ENCODE data around the gene WNT7B. TPM values are rescaled to one million over a fixed set of nuclear protein-coding genes. Genes with fewer than 3 reads are reported as not detected.
A peak's percentile ranks its signal among the peaks of the same experiment; 100 is the strongest.

WNT7B gene
- polyA plus RNA-seq (ENCODE audit: insufficient read depth in 1 of 5, insufficient read length in 5 of 5, low replicate concordance in 1 of 5), result 10 to 100 TPM in 4 of 5 donors, 1 to 10 TPM in 1; 9.5 to 21.2 (median 18.1) TPM
- long read RNA-seq, donor 1, partial matches to known transcripts, result 0 of 4 reads
- long read RNA-seq, donor 1, other reads (novel, unspliced or antisense), result 0 of 4 reads
- long read RNA-seq, donor 2, result 0 reads
- long read RNA-seq, donor 3, transcript WNT7B-201 (4 exons, 3,919 nt), result major isoform, 5 of 5 reads
- long read RNA-seq, donor 3, partial matches to known transcripts, result 0 of 5 reads
- long read RNA-seq, donor 3, other reads (novel, unspliced or antisense), result 0 of 5 reads
- long read RNA-seq, donor 4, result 0 reads
- long read RNA-seq, donor 5, partial matches to known transcripts, result 0 of 3 reads
- long read RNA-seq, donor 5, other reads (novel, unspliced or antisense), result 0 of 3 reads
- long read RNA-seq, donor 6, transcript WNT7B-201 (4 exons, 3,919 nt), result major isoform, 10 of 10 reads
- long read RNA-seq, donor 6, partial matches to known transcripts, result 0 of 10 reads
- long read RNA-seq, donor 6, other reads (novel, unspliced or antisense), result 0 of 10 reads
- long read RNA-seq, donor 7, transcript WNT7B-201 (4 exons, 3,919 nt), result major isoform, 9 of 9 reads
- long read RNA-seq, donor 7, partial matches to known transcripts, result 0 of 9 reads
- long read RNA-seq, donor 7, other reads (novel, unspliced or antisense), result 0 of 9 reads
- long read RNA-seq, donor 8, result 0 reads

DNA sequence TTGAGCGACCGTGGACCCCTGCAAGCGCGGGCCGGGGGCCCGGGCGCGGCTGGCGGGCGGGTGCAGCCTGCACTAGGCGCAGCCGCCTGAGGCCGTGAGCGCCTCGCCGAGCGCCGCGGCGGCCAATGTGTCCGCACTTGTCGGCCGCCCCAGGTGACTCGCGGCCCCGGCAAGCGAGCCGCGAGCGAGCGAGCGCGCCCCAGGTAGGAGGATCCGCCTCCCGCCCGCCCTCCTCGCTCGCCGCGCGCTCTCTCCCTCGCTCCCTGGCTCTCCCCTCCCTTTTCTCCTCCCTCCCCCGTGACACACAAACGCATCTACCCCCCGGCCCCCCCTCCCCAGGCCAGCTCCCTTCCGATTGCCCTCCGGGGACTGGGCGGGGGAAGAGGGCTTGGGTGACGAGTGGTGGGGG, at the start of gene WNT7B:
TSS of gene WNT7B (minus strand) at position 160 of the 409 bp plus-strand sequence. CDS start 408 bp downstream, outside the sequence.
- no peak for DNase-seq

DNA sequence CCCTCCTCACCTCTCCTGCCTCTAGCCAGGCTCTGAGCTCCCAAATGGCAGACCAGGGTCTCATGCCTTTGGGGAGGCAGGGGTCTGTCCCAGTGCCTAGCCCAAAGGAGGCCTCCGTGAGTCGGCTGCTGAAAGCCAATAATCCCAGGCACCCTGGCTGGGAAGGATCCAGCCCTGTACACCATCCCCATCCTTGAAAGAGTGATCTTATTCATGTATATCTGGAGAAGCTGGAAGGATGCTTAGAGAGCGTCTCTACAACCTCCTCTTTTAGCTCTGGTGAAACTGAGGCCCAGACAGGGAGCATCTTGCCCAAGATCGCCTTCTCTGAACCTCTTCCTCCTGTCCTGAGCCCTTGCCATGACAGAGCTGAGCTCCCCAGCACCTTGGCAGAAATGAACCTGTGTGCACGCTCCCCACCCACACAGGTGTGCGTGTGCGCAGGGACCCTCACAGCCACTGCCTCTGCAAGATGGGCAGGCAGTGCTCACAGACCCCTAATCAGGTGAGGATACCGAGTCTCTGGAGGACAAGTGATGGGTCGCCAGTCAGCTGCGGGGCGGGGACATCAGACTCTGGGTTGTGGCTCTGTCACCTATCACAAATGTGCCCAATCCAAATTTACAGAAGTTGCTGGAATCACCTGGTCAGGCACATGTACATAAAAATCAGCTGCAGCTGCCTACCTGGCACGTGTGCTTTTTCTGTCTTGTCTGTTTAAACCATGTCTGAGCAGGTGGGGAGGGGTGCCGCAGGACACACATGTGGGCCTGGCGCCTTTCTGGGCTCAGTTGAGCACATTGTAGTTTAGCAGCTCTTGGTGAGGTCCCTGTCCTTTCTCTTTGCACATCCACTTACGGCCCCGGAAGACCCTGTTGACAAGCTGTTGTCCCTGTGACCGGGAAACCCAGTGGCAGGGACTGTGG, 49.3 kb upstream of the WNT7B start:
- no peak for DNase-seq

DNA sequence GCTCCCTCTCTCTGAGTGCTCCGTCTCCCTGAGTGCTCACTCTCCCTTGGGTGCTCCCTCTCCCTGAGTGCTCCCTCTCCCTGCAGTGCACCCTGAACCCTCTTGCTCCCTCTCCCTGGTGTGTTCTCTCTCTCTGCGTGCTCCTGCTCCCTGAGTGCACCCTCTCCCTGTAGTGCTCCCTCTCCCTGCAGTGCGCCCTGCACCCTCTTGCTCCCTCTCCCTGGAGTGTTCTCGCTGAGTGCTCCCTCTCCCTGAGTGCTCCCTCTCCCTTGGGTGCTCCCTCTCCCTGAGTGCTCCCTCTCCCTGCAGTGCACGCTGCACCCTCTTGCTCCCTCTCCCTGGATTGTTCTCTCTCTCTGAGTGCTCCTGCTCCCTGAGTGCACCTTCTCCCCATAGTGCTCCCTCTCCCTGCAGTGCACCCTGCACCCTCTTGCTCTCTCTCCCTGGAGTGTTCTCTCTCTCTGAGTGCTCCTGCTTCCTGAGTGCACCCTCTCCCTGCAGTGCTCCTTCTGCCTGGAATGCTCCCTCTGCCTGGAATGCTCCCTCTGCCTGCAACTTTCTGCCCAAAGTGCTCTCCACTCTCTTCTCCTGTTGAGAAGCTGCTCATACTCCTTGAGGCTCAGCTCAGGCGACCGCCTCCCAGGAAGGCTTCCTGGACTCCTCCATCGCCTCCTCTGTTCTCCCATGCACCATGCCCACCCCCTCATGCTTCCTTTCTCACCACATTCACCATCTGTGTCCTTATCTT, 48.4 kb upstream of the WNT7B start:
- no peak for DNase-seq

- no peak for DNase-seq
These were observed 47.3 kb upstream of the WNT7B start for GRCh38 chr22:46024136-46024840.

- DNase-seq, result no peak
These were observed 46.6 kb upstream of the WNT7B start for GRCh38 chr22:46023558-46023981.

- DNase-seq, result no peak
These were observed 46.0 kb upstream of the WNT7B start for GRCh38 chr22:46022881-46023512.

DNA sequence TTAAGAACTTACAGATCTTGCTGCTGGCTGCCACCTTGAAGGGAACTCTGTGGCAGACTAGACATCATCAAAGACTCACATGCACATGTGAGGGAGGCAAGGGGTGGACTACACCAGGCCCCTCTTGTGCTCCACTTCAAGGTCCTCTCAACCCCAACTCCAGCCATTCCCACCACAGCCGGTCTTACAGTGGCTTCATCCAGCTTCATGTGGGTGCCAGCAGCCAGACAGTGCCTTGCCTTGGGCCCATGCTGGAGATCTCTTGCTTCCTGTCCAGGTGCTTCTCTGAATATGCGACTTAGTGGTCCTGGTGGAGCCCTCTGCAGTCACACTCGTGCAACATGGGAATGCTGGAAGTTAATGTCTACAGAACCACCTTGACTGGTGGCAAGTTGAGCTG, 44.6 kb upstream of the WNT7B start:
- no peak for DNase-seq

DNA sequence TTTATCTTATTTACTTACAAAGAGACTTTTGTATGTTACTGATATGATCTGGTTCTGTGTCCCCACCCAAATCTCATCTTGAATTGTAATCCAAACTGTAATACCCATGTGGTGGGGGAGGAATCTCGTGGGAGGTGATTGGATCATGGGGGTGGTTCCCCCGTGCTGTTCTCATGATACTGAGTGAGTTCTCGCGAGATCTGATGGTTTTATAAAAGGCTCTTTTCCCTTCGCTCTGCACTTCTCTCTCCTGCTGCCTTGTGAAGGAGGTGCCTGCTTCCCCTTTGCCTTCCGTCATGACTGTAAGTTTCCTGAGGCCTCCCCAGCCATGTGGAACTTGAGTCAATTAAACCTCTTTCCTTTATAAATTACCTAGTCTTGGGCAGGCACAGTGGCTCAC, 42.4 kb upstream of the WNT7B start:
- no peak for DNase-seq

- no peak for DNase-seq
These were observed 41.9 kb upstream of the WNT7B start for GRCh38 chr22:46018859-46019258.

GRCh38 chr22:46017166-46017565, 40.2 kb upstream of the WNT7B start:
- DNase-seq, result no peak

DNA sequence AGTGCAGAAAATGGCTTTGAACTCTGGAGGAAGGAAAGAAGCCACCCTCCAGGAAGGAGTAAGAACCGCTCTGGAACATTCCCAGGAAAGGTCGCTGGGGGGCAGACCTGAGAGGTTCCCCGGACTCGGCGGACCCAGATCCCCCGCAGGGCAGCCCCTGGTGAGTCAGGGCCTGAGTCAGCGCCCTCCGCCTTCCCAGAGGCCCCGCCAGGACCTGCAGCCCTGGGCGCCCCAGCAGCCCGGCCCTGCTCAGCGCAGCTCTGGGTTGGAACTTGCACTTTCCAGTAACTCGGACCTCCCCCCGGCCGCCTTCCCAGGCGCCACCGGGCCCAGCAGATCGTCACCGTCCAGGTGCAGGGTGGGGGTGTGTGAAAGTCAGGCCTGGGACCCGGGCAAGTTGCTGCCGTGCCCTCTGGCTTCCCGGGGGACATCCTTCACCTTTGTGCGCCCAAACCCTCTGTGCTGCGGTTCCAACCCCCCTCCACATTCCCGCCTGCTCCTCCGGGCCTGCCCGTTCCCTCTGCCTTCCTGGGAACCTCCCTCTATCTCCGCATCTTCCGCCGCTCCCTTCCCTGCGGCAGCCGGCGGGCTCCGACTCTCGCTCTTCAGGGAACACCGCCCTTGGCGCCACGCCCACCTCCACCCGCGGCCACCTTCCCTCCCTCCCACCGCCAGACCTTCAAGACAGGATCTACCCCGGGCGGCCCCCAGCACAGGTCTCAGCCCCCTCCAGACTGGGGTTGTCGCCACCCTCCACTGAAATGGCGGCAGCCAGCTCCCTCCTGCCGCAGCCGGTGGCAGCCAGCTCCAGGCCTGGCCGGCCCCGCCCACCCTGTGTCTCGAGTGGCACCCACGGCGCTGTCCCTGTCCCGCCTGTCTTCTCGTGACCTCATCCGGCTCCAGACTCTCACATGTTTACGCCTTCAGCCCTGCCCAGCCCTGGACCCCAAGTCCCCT, 36.8 kb upstream of the WNT7B start:
- DNase-seq, result peak; percentile 83 to 87

DNA sequence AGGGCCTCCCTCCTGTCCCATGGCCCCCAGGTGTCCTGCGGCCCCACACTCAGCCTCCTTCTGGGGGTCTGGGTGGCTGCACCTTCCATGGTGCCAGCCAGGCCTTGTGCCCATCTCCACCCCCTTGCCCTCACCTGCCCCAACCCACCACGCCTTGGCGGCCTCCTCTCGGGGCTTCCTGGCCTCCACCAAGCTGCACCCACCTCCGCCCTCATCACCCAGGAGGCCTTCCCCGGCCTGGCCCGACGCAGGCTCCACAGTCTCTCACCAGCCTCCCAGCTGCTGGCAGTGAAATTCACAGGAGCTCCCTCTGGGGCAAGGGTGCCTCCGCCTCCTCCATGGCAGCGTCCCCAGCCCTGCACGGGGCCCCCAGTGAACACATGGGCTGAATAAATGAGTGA, 35.9 kb upstream of the WNT7B start:
- no peak for DNase-seq

GRCh38 chr22:46012182-46012880, 35.4 kb upstream of the WNT7B start:
- no peak for DNase-seq

GRCh38 chr22:46011627-46012181, 34.7 kb upstream of the WNT7B start:
- DNase-seq, result no peak

GRCh38 chr22:46010951-46011626, 34.1 kb upstream of the WNT7B start:
- DNase-seq, result no peak

DNA sequence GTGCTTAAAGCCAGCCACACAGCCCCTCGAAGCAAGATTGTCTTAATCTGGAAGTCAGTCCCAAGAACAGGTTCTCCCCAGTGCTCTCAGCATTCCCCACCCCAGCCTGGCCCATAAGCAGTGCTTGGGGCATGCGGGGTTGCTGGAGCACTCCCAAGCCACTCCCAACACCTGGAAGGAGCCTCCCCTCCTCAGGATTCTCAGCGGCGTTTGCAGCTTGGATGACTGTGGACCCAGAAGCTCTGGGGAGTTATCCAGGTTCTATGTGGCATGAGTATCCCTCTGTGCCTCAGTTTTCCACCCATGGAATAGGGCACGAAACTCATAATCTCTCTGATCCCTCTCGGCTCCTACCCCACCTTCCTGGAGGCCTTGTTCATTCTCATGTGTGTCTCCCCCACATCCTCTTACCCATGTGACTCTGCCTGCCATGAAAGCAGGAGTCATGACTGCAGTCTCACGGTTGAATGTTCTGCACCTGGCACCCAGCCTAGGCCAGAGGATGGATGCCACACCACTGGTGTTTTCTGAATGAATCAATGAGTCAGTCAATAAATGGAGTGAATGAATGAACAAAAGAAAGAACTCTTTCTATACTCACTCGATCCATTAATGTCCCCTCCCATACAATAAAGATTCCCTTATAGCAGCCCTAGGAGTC, 33.4 kb upstream of the WNT7B start:
- no peak for DNase-seq

DNA sequence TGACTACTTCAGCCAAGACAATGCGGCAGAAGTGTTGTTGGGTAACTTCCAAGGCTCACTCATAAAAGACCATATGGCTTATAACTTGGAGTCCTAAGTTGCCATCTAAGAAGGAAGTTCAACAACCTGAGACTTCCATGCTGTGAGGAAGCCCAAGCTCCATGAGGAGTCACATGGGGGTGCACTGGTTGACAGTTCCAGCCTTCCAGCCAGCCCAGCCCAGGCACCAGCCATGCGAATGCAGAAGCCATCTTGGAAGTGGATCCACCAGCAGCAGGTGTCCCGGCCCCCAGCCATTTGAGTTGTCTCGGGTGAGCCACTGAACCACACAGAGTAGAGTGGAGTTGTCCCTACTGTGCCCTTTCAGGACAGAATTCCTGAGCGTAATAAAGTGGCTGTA, 32.8 kb upstream of the WNT7B start:
- DNase-seq, result no peak

All from right lung (tissue), 10 donors.